ENCODE results near the gene PTPRM. TPM values are rescaled to one million over a fixed set of nuclear protein-coding genes. Genes with fewer than 3 reads are reported as not detected.

PTPRM gene
- polyA plus RNA-seq, 1 donor from 2014 or later = 126 TPM

GRCh38 chr18:7600528-7601245, 33.6 kb downstream of the PTPRM start:
- no peaks in the 10 kb centered on the region for H3K27me3 ChIP-seq (ENCODE audit: insufficient read depth, low read depth, low read length)
- H4K20me1 ChIP-seq (ENCODE audit: insufficient read depth) = no peaks in the 10 kb centered on the region
- no peak overlapping the region for H2AFZ ChIP-seq (ENCODE audit: low read depth, low read length)
- H3F3A ChIP-seq (ENCODE audit: insufficient read depth, low read length, poor library complexity, severe bottlenecking) = no peaks in the 10 kb centered on the region
- no peaks in the 10 kb centered on the region for H3K36me3 ChIP-seq (ENCODE audit: insufficient read depth, low read length)
- H3K4me2 ChIP-seq (ENCODE audit: low read length) = no peak overlapping the region
- H3K4me3 ChIP-seq (ENCODE audit: low read length) = no peak overlapping the region
- H3K27ac ChIP-seq (ENCODE audit: low read length) = no peak overlapping the region
- H3K9ac ChIP-seq (ENCODE audit: low read length) = no peak overlapping the region
- H3K79me2 ChIP-seq (replicated peaks; ENCODE audit: insufficient read depth, low read length) = peaks cover 4% of the 10 kb centered on the region
- H3K9me3 ChIP-seq (ENCODE audit: low read length) = no peaks in the 10 kb centered on the region
- no peaks in the 10 kb centered on the region for H3K9me2 ChIP-seq (ENCODE audit: insufficient read depth, low read length)
- TF ChIP-seq MXI1 (conservative IDR thresholded peaks at IDR 0.05; ENCODE audit: poor library complexity, severe bottlenecking) (no peak), RAD21 (conservative IDR thresholded peaks at IDR 0.05) (no peak), SMC3 (conservative IDR thresholded peaks at IDR 0.05; ENCODE audit: poor library complexity) (no peak), POLR2AphosphoS5 (IDR thresholded peaks at IDR 0.05) (no peak), TAF1 (IDR thresholded peaks at IDR 0.05; ENCODE audit: low read depth) (no peak), CTCF (IDR thresholded peaks at IDR 0.05; ENCODE audit: poor library complexity, severe bottlenecking) (no peak), EP300 (conservative IDR thresholded peaks at IDR 0.05; ENCODE audit: poor library complexity, severe bottlenecking) (no peak), EZH2 (IDR thresholded peaks at IDR 0.05; ENCODE audit: borderline replicate concordance, insufficient read depth, low read length, poor library complexity, severe bottlenecking) (no peak), REST (IDR thresholded peaks at IDR 0.05; ENCODE audit: borderline replicate concordance) (no peak)

- H3K4me3 ChIP-seq (ENCODE audit: low read length) = no peak overlapping the region
- H3F3A ChIP-seq (ENCODE audit: insufficient read depth, low read length, poor library complexity, severe bottlenecking) = no peaks in the 10 kb centered on the region
- TF ChIP-seq EP300 (conservative IDR thresholded peaks at IDR 0.05; ENCODE audit: poor library complexity, severe bottlenecking) = no peak
- no peak for TF ChIP-seq MXI1 (conservative IDR thresholded peaks at IDR 0.05; ENCODE audit: poor library complexity, severe bottlenecking)
- TF ChIP-seq EZH2 (IDR thresholded peaks at IDR 0.05; ENCODE audit: borderline replicate concordance, insufficient read depth, low read length, poor library complexity, severe bottlenecking) = no peak
- TF ChIP-seq RAD21 (conservative IDR thresholded peaks at IDR 0.05) = no peak
- TF ChIP-seq POLR2AphosphoS5 (IDR thresholded peaks at IDR 0.05) = no peak
- TF ChIP-seq REST (IDR thresholded peaks at IDR 0.05; ENCODE audit: borderline replicate concordance) = no peak
- TF ChIP-seq SMC3 (conservative IDR thresholded peaks at IDR 0.05; ENCODE audit: poor library complexity) = no peak
- no peak for TF ChIP-seq TAF1 (IDR thresholded peaks at IDR 0.05; ENCODE audit: low read depth)
- TF ChIP-seq CTCF (IDR thresholded peaks at IDR 0.05; ENCODE audit: poor library complexity, severe bottlenecking) = no peak
- H3K9me3 ChIP-seq (ENCODE audit: low read length) = no peaks in the 10 kb centered on the region
- H3K9ac ChIP-seq (ENCODE audit: low read length) = no peak overlapping the region
- no peaks in the 10 kb centered on the region for H3K79me2 ChIP-seq (replicated peaks; ENCODE audit: insufficient read depth, low read length)
- no peaks in the 10 kb centered on the region for H3K36me3 ChIP-seq (ENCODE audit: insufficient read depth, low read length)
- H3K4me2 ChIP-seq (ENCODE audit: low read length) = no peak overlapping the region
- no peaks in the 10 kb centered on the region for H3K27me3 ChIP-seq (ENCODE audit: insufficient read depth, low read depth, low read length)
- H3K9me2 ChIP-seq (ENCODE audit: insufficient read depth, low read length) = no peaks in the 10 kb centered on the region
- no peak overlapping the region for H2AFZ ChIP-seq (ENCODE audit: low read depth, low read length)
- no peak overlapping the region for H3K27ac ChIP-seq (ENCODE audit: low read length)
- no peaks in the 10 kb centered on the region for H4K20me1 ChIP-seq (ENCODE audit: insufficient read depth)
These were observed 34.1 kb downstream of the PTPRM start for GRCh38 chr18:7601246-7601615.
